ENCODE data around the gene UBE2G2. TPM values are rescaled to one million over a fixed set of nuclear protein-coding genes. Genes with fewer than 3 reads are reported as not detected.

The UBE2G2 gene
- total and polyA plus RNA-seq, 3 donors from 2014 or later, result 38.9 to 82.8 (median 73.6) TPM

DNA sequence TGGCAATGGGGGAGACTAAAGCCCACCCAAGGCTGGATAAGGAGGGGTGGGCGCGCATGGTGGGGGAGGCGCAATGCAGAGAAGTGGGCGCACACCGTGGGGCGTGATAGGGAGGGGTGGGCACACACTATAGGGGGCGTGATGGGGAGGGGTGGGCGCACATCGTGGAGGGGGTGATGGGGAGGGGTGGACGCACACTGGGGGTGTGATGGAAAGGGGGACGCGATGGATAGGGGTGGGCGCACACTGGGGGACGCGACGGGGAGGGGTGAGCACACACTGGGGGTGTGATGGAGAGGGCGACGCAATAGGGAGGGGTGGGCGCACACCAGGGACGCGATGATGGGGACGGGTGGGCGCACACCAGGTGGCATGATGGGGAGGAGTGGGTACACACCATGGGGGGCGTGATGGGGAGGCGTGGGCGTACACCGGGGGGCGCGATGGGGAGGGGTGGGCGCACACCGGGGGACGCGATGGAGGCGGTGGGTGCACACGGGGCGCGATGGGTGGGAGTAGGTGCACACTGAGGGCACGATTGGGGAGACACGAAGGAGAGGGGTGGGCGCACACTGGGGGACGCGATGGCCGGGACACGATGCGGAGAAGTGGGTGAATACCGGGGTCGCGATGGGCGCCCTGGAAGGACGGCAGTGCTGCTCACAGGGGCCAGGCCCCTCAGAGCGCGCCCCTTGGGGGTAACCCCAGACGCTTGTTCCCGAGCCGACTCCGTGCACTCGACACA lies 15.3 kb upstream of the UBE2G2 start:
- WGBS, 2 donors, result 43 to 55% methylated on average over 37 to 55 of the region's 57 CpGs
- H3K4me1 ChIP-seq, result peaks cover 12% of the 10 kb centered on the region

DNA sequence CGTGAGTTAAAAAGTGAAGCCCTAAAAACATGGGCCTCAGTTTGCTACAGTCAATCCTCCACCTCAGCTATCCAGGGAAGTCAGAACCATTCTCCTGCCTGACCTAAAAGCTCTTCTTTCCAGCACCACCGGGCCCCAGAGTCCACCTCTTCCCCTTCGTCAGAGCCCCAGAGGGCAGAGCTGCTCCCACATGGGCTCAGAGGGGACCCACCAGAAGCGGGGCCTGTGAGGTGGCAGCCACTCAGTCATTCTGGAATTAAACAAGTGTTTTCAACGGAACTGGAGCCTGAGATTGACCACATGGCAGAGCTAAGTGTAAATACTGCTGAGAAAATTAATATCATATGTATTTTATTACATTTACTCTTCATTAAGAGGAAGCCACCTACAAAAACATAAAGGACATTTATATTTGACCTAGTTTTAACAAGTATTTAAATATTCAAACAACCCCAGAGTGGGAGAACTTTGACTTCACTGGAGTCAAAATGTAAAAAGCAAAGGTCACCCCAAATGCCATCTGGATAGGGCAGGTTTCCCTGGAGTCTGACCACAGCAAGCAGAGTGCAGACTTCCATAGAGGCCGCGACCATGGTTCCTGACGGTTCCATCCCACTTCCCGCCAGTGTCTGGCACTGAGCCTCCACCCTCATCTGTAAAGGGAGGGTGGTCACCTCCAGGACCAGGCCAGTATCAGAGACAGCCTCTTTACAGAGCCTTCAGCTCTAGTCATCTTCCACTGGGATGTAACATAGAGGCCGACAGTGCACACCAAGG lies 14.4 kb upstream of the UBE2G2 start:
- peaks cover 12% of the 10 kb centered on the region for H3K4me1 ChIP-seq
- H3K27ac ChIP-seq, result no peak overlapping the region
- H3K4me3 ChIP-seq, result no peak overlapping the region

More for the DNA sequence above, 15.3 kb upstream of the UBE2G2 start:
- Histone ChIP-seq H3K36me3 (ENCODE audit: low read depth, missing control alignments) (no peaks in the 10 kb centered on the region), H3K27me3 (no peaks in the 10 kb centered on the region), H3K27ac (peak overlapping the region in 1 of 2 donors; percentile 18), H3K4me3 (peak overlapping the region; percentile 83), H3K9me3 (no peaks in the 10 kb centered on the region)
- DNase-seq, result no peak
- intact Hi-C loops (cut with DNase I; ENCODE audit: low total_unique reads), result loop anchor here (5.0 to 10.0 kb wide), 2 partner anchors 55 to 118 kb away; partner anchors contain the start of gene PTTG1IP
- TF ChIP-seq, protein P1, sequence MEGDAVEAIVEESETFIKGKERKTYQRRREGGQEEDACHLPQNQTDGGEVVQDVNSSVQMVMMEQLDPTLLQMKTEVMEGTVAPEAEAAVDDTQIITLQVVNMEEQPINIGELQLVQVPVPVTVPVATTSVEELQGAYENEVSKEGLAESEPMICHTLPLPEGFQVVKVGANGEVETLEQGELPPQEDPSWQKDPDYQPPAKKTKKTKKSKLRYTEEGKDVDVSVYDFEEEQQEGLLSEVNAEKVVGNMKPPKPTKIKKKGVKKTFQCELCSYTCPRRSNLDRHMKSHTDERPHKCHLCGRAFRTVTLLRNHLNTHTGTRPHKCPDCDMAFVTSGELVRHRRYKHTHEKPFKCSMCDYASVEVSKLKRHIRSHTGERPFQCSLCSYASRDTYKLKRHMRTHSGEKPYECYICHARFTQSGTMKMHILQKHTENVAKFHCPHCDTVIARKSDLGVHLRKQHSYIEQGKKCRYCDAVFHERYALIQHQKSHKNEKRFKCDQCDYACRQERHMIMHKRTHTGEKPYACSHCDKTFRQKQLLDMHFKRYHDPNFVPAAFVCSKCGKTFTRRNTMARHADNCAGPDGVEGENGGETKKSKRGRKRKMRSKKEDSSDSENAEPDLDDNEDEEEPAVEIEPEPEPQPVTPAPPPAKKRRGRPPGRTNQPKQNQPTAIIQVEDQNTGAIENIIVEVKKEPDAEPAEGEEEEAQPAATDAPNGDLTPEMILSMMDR (IDR thresholded peaks at IDR 0.05), result no peak
- TF ChIP-seq POLR2A (IDR thresholded peaks at IDR 0.05), result no peak

DNA sequence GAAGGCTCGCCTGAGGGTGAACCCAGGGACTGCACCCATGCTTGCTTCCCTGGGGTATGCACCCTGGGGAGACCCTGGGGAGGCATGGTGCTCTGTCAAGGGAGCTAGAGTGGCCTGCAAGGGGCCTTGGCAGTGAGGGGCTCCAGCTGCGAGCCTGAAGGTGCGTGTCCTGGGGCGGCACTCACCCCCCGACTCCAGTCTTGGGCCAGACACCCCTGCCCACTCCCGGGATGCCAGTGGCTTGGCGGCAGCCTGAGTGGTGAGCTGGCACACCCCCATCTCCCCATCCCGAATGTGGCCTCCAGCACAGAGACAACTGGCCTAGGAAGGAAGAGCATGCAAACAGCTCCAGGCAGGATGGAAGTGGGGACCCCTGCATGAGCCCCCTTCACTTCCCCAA lies 13.6 kb upstream of the UBE2G2 start:
- Histone ChIP-seq H3K9me3 (no peaks in the 10 kb centered on the region), H3K4me3 (no peak overlapping the region), H3K27me3 (no peaks in the 10 kb centered on the region), H3K4me1 (peaks cover 12% of the 10 kb centered on the region), H3K36me3 (ENCODE audit: low read depth, missing control alignments) (no peaks in the 10 kb centered on the region), H3K27ac (no peak overlapping the region)
- WGBS, 2 donors, result 90 to 100% methylated on average over 3 to 8 of the region's 8 CpGs
- intact Hi-C loops (cut with DNase I; ENCODE audit: low total_unique reads), result loop anchor here (5.0 to 10.0 kb wide), 2 partner anchors 57 to 120 kb away; partner anchors contain the start of gene PTTG1IP
- TF ChIP-seq, protein P1 (IDR thresholded peaks at IDR 0.05), result no peak
- TF ChIP-seq POLR2A (IDR thresholded peaks at IDR 0.05), result no peak
- no peak for DNase-seq

More for the DNA sequence above, 14.4 kb upstream of the UBE2G2 start:
- no peaks in the 10 kb centered on the region for H3K27me3 ChIP-seq
- H3K9me3 ChIP-seq, result no peaks in the 10 kb centered on the region
- intact Hi-C loops (cut with DNase I; ENCODE audit: low total_unique reads), result loop anchor here (5.0 to 10.0 kb wide), 2 partner anchors 56 to 119 kb away; partner anchors contain the start of gene PTTG1IP
- WGBS, 2 donors, result 47 to 70% methylated on average over 10 of the region's 10 CpGs
- no peak for DNase-seq
- H3K36me3 ChIP-seq (ENCODE audit: low read depth, missing control alignments), result no peaks in the 10 kb centered on the region
- TF ChIP-seq, protein P1 (IDR thresholded peaks at IDR 0.05), result no peak
- TF ChIP-seq POLR2A (IDR thresholded peaks at IDR 0.05), result no peak

DNA sequence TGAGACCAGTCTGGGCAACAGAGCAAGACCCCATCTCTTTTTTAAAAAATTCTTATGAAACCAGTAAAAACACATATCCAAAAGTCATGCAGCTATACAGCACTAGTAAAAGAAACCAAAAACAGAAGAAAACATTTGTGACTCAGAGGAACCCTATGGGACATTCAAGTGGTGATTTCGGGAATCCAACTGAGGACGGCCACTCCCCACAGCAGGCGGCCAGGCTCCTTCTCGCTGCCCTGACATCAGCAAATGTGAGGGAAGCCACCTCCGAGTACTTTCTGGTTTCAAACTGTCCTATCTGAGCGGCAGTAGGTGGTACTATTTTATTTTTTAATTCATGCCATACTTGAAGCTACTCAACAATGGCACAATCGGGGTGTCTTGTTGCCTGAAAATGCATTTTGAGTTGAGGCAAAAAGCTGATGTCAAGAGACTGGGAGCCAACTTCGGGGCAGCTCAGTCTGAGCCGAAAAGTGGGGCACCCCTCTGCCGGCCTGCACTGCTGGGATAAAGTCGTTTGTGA lies 12.9 kb upstream of the UBE2G2 start:
- intact Hi-C loops (cut with DNase I; ENCODE audit: low total_unique reads), result loop anchor here (5.0 to 10.0 kb wide), 2 partner anchors 58 to 120 kb away; partner anchors contain the start of gene PTTG1IP
- H3K9me3 ChIP-seq, result no peaks in the 10 kb centered on the region
- no peak for DNase-seq
- no peak for TF ChIP-seq POLR2A (IDR thresholded peaks at IDR 0.05)
- TF ChIP-seq, protein P1 (IDR thresholded peaks at IDR 0.05), result no peak
- no peak overlapping the region for H3K4me3 ChIP-seq
- no peak overlapping the region for H3K27ac ChIP-seq
- H3K36me3 ChIP-seq (ENCODE audit: low read depth, missing control alignments), result no peaks in the 10 kb centered on the region
- no peaks in the 10 kb centered on the region for H3K27me3 ChIP-seq
- peaks cover 12% of the 10 kb centered on the region for H3K4me1 ChIP-seq
- WGBS, 2 donors, result 80 to 92% methylated on average over 10 to 11 of the region's 11 CpGs
